H1 (cell line): ENCODE measurements around the gene MORC4. TPM values are rescaled to one million over a fixed set of nuclear protein-coding genes. Genes with fewer than 3 reads are reported as not detected.

Experiments
- CHD7 ChIP-seq: fragments of 300-600 bp; sonication (generic); IDR thresholded peaks from 2 replicates; pipeline ENCODE4 v1.7.1; 2012; ENCODE audit warnings: low read length, moderate library complexity, mild to moderate bottlenecking, inconsistent platforms; ENCODE audit not compliant: insufficient replicate concordance
- FOSL1 ChIP-seq: IDR thresholded peaks from 2 replicates; pipeline ENCODE4 v1.6.1; 2011; ENCODE audit warnings: mild to moderate bottlenecking, low read depth, low read length, moderate library complexity; ENCODE audit not compliant: insufficient read depth
- KDM5A ChIP-seq: fragments of 200-600 bp; IDR thresholded peaks from 2 replicates; pipeline ENCODE4 v1.7.1; 2012; ENCODE audit warnings: mild to moderate bottlenecking, low read length, inconsistent platforms, mixed read lengths
- NRF1 ChIP-seq: IDR thresholded peaks from 2 replicates; pipeline ENCODE4 v1.6.1; 2011; ENCODE audit warnings: mild to moderate bottlenecking, low read depth, low read length, improper control_type of control experiment
- POU5F1 ChIP-seq: IDR thresholded peaks from 2 replicates; pipeline ENCODE4 v1.6.1; 2011; ENCODE audit warnings: low read depth, mild to moderate bottlenecking, low read length, moderate library complexity
- SP1 ChIP-seq: IDR thresholded peaks from 2 replicates; pipeline ENCODE4 v1.6.1; 2011; ENCODE audit warnings: low read depth, low read length
- polyA plus RNA-seq, 7 experiments: library from polyadenylated mRNA; depleted of rRNA in 3 of 7; stranded (reverse) in 5 of 7; unstranded in 2 of 7; fragments of >200 nt in 5 of 7; fragments of 200-250 nt in 2 of 7; gene quantifications; 1 replicate in 5 of 7; 2 replicates in 1 of 7; 4 replicates in 1 of 7; pipeline versions ENCODE4 v1.2.1 to v1.2.3, GENCODE V29; 2011 to 2013; ENCODE audit warnings: missing spikeins in 2 of 7, mixed read lengths in 2 of 7
- total RNA-seq: library from RNA; stranded (reverse); fragmentation: NEBNext Ultra II Directional; extraction: Animal tissue kit (Norgen Biotek cat#: 25700); gene quantifications from 2 replicates; pipeline ENCODE4 v1.2.1, GENCODE V29; 2021

Gene MORC4
- total and polyA plus RNA-seq, 2 of the 8 experiments (the other 6 are each of a cell fraction or from before 2014, with no cell fraction given): 1.4 to 2.5 TPM

GRCh38 chrX:106936246-106936645, 63.8 kb downstream of the MORC4 start (continued):
- TF ChIP-seq CHD7 (no peak), SP1 (no peak), KDM5A (no peak), FOSL1 (no peak), POU5F1 (no peak), NRF1 (no peak)
